Gastroesophageal sphincter (tissue), 4 donors: Measurements from ENCODE around the gene F11. TPM values are rescaled to one million over a fixed set of nuclear protein-coding genes. Genes with fewer than 3 reads are reported as not detected.
"Not testable (repeated sequence)": the region's sequence is repeated elsewhere in the genome, so short reads cannot be mapped to it uniquely, and the experiment has no call there.

ENCODE experiments used
- ATAC-seq: fragments of 150-250 bp; one replicate; pipeline ENCODE4 v1.9.1; 2016; ENCODE audit warnings: mild to moderate bottlenecking, moderate library complexity
- H3K27ac ChIP-seq, 4 donors: fragments of 200-600 bp; sonication (generic) in 3 of 4; 1 replicate in 3 of 4; 2 replicates in 1 of 4; pipeline ENCODE4 v1.5.1; 2016 to 2019
- H3K27me3 ChIP-seq: fragments of 200-600 bp; sonication (generic); one replicate; pipeline ENCODE4 v1.5.1; 2019
- H3K36me3 ChIP-seq, 2 donors: fragments of 200-600 bp; sonication (generic); one replicate each; pipeline ENCODE4 v1.5.1; 2019; ENCODE audit warnings: control low read depth in 1 of 2
- H3K4me1 ChIP-seq, 3 donors: fragments of 200-600 bp; sonication (generic); 1 replicate in 2 of 3; 2 replicates in 1 of 3; pipeline ENCODE4 v1.5.1; 2016 to 2019; ENCODE audit warnings: control low read depth in 2 of 3
- H3K4me3 ChIP-seq, 2 donors: fragments of 200-600 bp; sonication (generic); one replicate each; pipeline ENCODE4 v1.5.1; 2019; ENCODE audit warnings: mild to moderate bottlenecking in 1 of 2, moderate library complexity in 1 of 2
- H3K9me3 ChIP-seq, 3 donors: fragments of 200-600 bp; sonication (generic); one replicate each; pipeline ENCODE4 v1.5.1; 2017 to 2019; ENCODE audit warnings: control low read depth in 2 of 3
- CTCF ChIP-seq, 4 experiments: fragments of 200-600 bp in 2 of 4; fragments of 450-650 bp in 2 of 4; sonication (generic) in 1 of 4; IDR thresholded peaks; one replicate each; pipeline ENCODE4 v1.5.1; 2017 to 2019; ENCODE audit warnings: antibody characterized with exemption in 4 of 4, mild to moderate bottlenecking in 2 of 4, moderate library complexity in 2 of 4
- EP300 ChIP-seq: sonication (generic); formaldehyde crosslinking; IDR thresholded peaks from one replicate; pipeline ENCODE4 v1.6.1; 2017; ENCODE audit warnings: antibody characterized with exemption, mild to moderate bottlenecking
- POLR2A ChIP-seq, 2 donors: fragments of 450-650 bp; IDR thresholded peaks; one replicate each; pipeline ENCODE4 v1.6.1; 2017; ENCODE audit warnings: antibody characterized with exemption in 2 of 2, mild to moderate bottlenecking in 2 of 2, moderate library complexity in 1 of 2
- POLR2AphosphoS5 ChIP-seq: sonication (generic); formaldehyde crosslinking; IDR thresholded peaks from one replicate; pipeline ENCODE4 v1.6.1; 2017; ENCODE audit warnings: antibody characterized with exemption
- WGBS, 2 donors: methylation state at CpG; one replicate each; pipeline ENCODE4 v1.1.5; 2018; ENCODE audit warnings: low coverage in 1 of 2; 5-methylcytosine and 5-hydroxymethylcytosine counted together
- total RNA-seq, 4 donors: library from RNA; depleted of rRNA; stranded (reverse); fragments of >200 nt; gene quantifications; one replicate each; pipeline ENCODE4 v1.1.0, GENCODE V29; 2016

The F11 gene
- total RNA-seq, 4 donors from 2014 or later, result not detected

- peaks cover 0 to 32% of the 10 kb centered on the region in 2 donors for H3K36me3 ChIP-seq
- no peak for TF ChIP-seq POLR2AphosphoS5
- TF ChIP-seq POLR2A (IDR thresholded peaks at IDR 0.05), result no peak
- no peak for TF ChIP-seq EP300
- no peak overlapping the region for H3K4me3 ChIP-seq
- H3K4me1 ChIP-seq, result no peaks in the 10 kb centered on the region
- H3K27ac ChIP-seq, result no peak overlapping the region
- no peaks in the 10 kb centered on the region for H3K27me3 ChIP-seq
- no peak for ATAC-seq
- WGBS, 2 donors, result 63 to 66% methylated on average over 9 to 12 of the region's 12 CpGs
- H3K9me3 ChIP-seq, result no peaks in the 10 kb centered on the region
These were observed 5.2 kb upstream of the F11 start for GRCh38 chr4:186260504-186261448.

GRCh38 chr4:186264660-186265059 lies 1.3 kb upstream of the F11 start:
- ATAC-seq, result no peak
- Histone ChIP-seq H3K36me3 (no peaks in the 10 kb centered on the region), H3K9me3 (no peaks in the 10 kb centered on the region), H3K27me3 (peaks cover 6% of the 10 kb centered on the region), H3K4me3 (no peak overlapping the region), H3K27ac (no peak overlapping the region), H3K4me1 (no peaks in the 10 kb centered on the region)
- 80 to 81% methylated on average over 4 of the region's 7 CpGs for WGBS, 2 donors
- TF ChIP-seq EP300 (no peak), POLR2AphosphoS5 (no peak), POLR2A (IDR thresholded peaks at IDR 0.05) (no peak), CTCF (IDR thresholded peaks at IDR 0.05) (no peak)

GRCh38 chr4:186265250-186265649 lies 739 bp upstream of the F11 start:
- 85 to 95% methylated on average over 4 to 9 of the region's 11 CpGs for WGBS, 2 donors
- not testable (repeated sequence) for H3K4me3 ChIP-seq, H3K36me3 ChIP-seq, H3K9me3 ChIP-seq, H3K27ac ChIP-seq, H3K4me1 ChIP-seq, ATAC-seq
- peaks cover 11% of the 10 kb centered on the region for H3K27me3 ChIP-seq

GRCh38 chr4:186266729-186267456 lies 904 bp downstream of the F11 start:
- no peak for ATAC-seq
- TF ChIP-seq POLR2A (IDR thresholded peaks at IDR 0.05) (no peak), CTCF (IDR thresholded peaks at IDR 0.05) (no peak), POLR2AphosphoS5 (no peak), EP300 (no peak)
- Histone ChIP-seq H3K27ac (no peak overlapping the region), H3K4me3 (no peak overlapping the region), H3K27me3 (peaks cover 21% of the 10 kb centered on the region), H3K4me1 (no peaks in the 10 kb centered on the region), H3K36me3 (no peaks in the 10 kb centered on the region), H3K9me3 (no peaks in the 10 kb centered on the region)
- WGBS, 2 donors, result 18 to 36% methylated on average over 6 to 8 of the region's 8 CpGs

- WGBS, 2 donors, result 70 to 74% methylated on average over 8 to 9 of the region's 9 CpGs
- no peak overlapping the region for H3K27ac ChIP-seq
- no peak overlapping the region for H3K4me3 ChIP-seq
- ATAC-seq, result no peak
- no peaks in the 10 kb centered on the region for H3K9me3 ChIP-seq
- peaks cover 21% of the 10 kb centered on the region for H3K27me3 ChIP-seq
- H3K36me3 ChIP-seq, result no peaks in the 10 kb centered on the region
- no peaks in the 10 kb centered on the region for H3K4me1 ChIP-seq
- no peak for TF ChIP-seq CTCF (IDR thresholded peaks at IDR 0.05)
- TF ChIP-seq POLR2AphosphoS5, result no peak
- TF ChIP-seq EP300, result no peak
- no peak for TF ChIP-seq POLR2A (IDR thresholded peaks at IDR 0.05)
These were observed 5.2 kb downstream of the F11 start for GRCh38 chr4:186271081-186271678.
